HG03066 (cell line): ENCODE results near the gene PLCB2.

Source experiments
- ATAC-seq: cut with Tn5 transposase; IDR thresholded peaks from one replicate; pipeline ENCODE4 v1.9.1; 2021; ENCODE audit warnings: low read depth; ENCODE audit not compliant: unreplicated experiment

Gene PLCB2

GRCh38 chr15:40340740-40341400 lies 33.1 kb upstream of the PLCB2 start, which contains the start of gene CCDC9B:
TSS of gene CCDC9B (minus strand) at chr15:40340939. CDS start at chr15:40340819, 120 bp downstream.
- no peak for ATAC-seq

GRCh38 chr15:40340038-40340739 lies 32.5 kb upstream of the PLCB2 start:
- no peak for ATAC-seq

DNA sequence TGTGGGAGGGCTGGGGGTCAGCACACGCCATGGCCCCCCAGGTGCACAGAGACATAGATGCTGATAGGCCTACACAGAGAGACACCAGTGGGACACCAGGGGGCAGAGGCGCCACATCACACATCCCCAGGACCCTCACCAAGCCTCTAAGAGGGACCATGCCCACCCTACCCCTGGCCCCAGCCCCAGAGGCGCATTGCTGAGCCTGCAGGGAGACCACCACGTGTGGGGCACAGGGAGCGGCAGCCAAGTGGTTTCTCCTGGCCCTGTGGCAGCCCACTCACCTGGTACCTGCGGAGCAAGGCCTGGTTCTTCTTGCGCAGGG lies 31.8 kb upstream of the PLCB2 start:
- ATAC-seq = no peak

DNA sequence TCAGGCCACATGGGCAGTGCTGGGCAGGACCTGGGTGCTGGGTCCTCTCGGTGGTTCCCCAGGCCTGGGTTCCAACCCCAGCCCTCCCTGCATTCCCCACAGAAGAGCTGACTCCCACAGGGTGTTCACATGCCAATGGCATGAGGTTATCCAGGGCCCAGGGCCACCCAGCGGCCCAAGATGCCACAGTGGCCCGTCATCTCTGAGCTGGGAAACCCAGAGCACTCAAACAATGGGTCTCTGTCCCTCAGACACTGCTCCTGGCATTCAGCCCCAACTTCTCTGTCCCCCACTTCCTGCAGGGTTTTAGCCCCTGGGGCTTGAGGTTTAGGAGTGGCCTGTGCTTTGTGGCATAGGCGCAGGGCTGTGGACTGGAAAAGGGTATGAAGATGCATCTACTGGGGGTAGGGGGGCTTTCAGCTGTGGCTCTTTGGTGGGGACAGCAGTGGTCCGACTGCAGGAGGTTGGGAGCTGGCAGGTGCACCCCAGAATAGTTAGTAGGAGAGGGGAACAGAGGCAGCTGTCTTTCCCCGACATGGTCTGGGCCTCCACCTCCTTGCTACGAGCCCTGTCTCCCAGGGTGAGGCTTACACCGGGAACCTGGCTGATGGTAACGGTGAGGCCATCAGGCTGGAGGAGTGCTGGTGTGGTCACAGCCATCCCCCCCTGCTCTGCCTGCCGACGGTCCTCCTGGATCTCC lies 31.3 kb upstream of the PLCB2 start:
- no peak for ATAC-seq

DNA sequence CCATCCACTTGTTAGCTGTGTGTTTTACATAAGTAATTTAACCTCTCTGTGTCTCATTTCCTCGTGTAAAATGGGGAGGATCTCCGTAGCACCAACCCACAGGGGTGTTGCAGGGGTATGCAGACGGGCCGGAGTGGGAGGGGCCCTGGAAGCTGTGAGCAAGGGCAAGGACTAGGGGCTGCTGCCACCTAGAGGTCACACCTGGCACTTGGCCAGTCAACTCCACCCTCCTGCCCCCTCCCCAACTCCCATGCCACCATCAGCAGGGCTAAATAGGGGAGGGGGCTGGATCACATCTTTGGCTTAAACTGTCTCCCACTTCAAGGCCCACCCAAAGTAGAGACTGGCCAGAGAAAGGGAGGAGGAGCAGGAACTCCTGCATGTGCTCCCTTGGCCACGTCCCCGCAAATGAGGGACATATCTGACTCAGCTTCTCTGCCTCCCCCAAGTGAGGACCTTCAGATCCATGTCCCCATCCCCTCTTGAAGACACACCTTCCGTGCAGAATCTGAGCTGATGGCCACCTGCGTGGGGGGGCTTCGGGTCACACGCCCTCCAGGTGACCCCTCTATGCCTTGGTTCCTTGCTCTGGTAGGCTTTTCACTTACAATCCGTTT lies 30.4 kb upstream of the PLCB2 start:
- no peak for ATAC-seq

- no peak for ATAC-seq
Measured at GRCh38 chr15:40337597-40337996, 29.9 kb upstream of the PLCB2 start.

- no peak for ATAC-seq
Measured at GRCh38 chr15:40336744-40337122, 29.0 kb upstream of the PLCB2 start.

DNA sequence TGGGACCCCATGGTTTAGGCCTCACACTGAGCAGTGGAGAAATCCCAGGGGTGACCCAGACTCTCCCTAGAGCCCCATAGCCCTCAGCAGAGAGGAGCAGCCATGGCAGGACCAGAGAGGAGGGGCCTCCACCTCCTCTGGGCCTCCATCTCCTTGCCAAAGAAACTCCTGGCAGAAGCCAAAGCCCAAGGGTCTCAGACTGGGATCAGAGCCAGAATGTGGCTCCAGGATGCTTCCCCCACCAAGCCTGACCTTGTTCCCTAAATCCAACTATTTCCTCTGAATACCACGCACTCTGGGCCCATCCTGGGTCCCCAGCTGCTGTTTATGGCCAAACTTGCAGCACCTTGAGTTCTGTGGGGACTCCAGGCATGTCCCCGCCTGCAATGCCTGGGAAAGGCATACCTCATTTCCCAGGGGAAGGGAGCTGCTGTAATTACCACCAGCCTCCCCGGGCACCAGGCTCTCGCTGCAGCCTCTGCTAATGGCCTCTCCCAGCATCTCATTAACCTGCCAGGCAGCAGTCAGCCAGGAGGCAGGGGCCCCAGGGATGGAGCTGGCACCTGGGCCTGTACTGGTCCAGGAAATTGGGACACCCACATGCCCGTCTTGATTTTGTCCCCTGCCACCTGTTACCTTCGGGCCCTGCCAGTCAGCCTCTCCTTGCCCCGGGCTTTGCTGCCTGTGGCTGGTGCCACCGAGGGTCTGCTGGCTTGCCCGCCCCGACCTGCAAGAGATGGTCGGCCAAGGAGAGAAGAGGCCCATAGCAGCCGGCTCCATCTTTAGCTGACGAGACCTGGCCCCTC lies 28.4 kb upstream of the PLCB2 start:
- no peak for ATAC-seq

DNA sequence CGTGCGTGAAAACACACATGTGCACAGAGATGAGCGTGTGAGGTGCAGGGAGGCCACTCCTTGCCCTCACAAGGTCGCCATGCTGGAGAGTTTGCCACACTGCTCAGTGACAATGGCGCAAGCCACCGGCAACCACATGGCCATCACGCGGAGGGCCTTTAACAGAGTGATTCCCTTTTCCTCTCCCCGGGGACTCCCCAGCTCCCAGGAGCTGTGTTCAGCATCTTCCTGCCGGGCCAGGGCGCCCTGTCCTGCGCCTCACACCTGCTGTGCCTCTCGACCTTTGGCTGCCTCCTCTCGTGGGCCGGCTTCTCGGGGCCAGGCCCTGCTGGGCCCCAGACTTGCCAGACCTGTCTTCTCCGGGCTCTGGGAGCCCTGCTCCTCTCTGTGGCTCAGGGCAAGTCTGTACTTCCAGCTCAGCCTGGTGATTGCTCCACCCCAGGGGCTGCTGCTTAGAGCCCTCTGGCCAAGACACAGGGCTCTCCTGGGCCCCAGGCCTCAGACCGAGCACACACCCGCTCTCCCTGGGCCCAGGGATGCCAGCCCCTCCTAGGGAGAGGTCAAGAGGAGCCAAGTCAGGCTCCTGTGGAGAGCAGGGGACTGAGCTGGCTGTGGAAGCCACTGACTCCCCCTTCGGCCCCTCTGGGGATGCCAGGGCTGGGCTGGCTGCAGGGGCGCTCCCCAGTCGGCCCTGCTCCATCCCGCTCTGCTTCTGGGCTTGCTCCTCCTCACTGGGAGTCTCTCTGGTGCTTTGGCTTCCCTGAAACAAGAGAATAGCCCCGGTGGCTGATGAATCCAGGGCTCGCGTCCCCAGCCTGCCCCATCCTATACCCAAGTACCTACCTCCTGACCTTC lies 27.4 kb upstream of the PLCB2 start:
- no peak for ATAC-seq

DNA sequence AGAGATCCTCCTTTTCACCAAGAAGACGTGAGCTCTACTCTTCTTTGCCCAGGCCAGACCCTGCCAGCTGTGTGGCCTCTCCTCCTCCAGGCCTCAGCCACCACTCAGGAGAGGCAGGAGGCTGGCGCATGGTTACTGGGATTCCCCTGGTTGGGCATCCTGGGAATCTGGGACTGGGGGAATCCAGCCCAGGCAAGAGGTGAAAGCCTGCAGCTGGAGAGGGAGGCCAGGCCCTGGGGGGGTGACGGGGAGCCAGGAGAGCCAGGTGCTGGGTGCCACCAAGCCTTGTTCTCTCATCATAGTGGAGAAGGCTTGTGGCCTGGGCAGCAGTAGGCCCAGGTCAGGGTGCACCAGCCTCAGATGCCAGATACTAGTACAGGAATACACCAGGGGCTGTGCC lies 26.8 kb upstream of the PLCB2 start:
- no peak for ATAC-seq

DNA sequence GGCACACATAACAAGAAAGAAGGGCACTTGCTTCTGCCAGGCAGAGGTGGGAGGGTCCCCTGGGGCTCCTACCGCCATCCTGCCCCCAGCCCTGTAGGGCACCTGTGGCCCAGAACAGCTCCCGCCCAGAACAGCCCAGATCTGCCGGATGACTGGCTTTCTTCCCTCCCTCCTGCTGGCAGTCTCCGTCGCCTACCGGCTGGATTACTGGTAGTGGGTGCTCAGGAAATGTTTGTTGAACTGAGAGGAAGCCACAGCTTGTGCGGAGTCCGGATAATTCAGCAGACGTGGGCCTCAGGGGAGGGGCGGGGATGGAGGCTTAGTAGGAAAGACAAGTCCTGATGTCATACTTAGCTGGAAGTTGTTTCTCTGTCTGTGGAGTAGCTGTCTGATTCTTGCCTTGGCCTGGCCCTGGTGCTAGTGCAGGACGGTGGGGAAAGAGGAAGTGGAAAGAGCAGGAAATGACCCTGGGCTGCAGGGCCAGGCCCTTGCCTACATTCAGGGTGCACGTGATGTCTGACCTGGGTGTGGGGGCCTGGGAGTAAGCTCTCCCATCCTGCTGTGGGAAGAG lies 26.3 kb upstream of the PLCB2 start:
- ATAC-seq = no peak

- ATAC-seq = no peak
Measured at GRCh38 chr15:40332113-40332781, 24.5 kb upstream of the PLCB2 start.

DNA sequence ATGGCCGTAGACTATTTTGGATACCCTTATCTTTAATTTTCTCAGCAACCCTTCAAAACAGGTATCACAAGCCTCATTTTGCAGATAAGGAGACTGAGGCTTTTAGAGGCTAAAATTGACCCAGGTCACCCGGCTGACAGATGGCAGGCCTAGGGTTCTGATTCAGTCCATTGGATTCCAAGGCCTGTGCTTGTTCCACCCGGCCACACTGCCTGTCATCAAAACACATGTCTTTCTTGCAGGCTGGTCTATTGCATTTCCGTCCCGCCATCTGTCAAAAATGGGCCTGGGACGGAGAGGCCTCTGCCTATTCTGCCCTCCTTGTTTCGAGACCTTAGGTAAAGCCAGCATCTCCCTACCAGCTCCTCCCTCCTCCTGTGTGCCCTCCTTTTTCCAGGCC lies 23.9 kb upstream of the PLCB2 start:
- ATAC-seq = no peak

GRCh38 chr15:40331026-40331425 lies 23.3 kb upstream of the PLCB2 start:
- ATAC-seq = no peak

GRCh38 chr15:40330368-40330836 lies 22.7 kb upstream of the PLCB2 start:
- ATAC-seq = no peak

DNA sequence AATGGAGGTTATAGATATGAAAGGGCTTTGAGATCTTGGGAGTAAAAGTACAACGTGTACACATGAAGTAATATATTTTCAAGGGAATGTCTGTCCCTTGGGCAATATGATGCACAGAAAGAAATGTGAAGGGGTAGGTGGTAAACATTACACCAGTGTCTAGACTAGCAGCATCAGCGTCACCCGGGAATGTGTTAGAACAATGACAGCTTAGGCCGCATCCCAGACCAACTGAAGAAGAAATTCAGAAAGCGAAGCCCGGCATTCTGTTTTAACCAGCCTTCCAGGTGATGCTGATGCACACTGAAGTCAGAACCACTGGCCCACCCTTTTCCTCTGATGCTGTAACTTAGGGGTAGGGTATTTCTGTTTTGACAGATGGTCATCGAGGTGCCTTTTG lies 22.1 kb upstream of the PLCB2 start:
- no peak for ATAC-seq

GRCh38 chr15:40328751-40329150 lies 21.0 kb upstream of the PLCB2 start:
- no peak for ATAC-seq

- no peak for ATAC-seq
Measured at GRCh38 chr15:40328176-40328575, 20.4 kb upstream of the PLCB2 start.

- ATAC-seq = no peak
Measured at GRCh38 chr15:40327457-40327856, 19.7 kb upstream of the PLCB2 start.
